OCI-LY1 (cell line): ENCODE results near the gene MPHOSPH8.

Experiments
- H2AFZ ChIP-seq: fragments of 200-600 bp; sonication (generic), shearing (Covaris generic); 2 replicates; pipeline ENCODE4 v1.6.0; 2014; ENCODE audit warnings: antibody characterized with exemption, mild to moderate bottlenecking, low read length
- H3F3A ChIP-seq: fragments of 200-600 bp; sonication (generic), shearing (Covaris generic); 2 replicates; pipeline ENCODE4 v1.6.0; 2014; ENCODE audit warnings: mild to moderate bottlenecking, antibody characterized with exemption, low read length, moderate library complexity; ENCODE audit not compliant: insufficient read depth
- H3K27ac ChIP-seq: fragments of 200-600 bp; sonication (generic); 2 replicates; pipeline ENCODE4 v1.5.1; 2014; ENCODE audit warnings: low read length, mixed run types, mild to moderate bottlenecking, low read depth; ENCODE audit not compliant: poor library complexity, severe bottlenecking
- H3K27me3 ChIP-seq: fragments of 200-600 bp; sonication (generic); 2 replicates; pipeline ENCODE4 v1.6.0; 2014; ENCODE audit warnings: antibody characterized with exemption, mild to moderate bottlenecking, low read length, moderate library complexity; ENCODE audit not compliant: insufficient read depth
- H3K36me3 ChIP-seq: fragments of 200-600 bp; sonication (generic); 2 replicates; pipeline ENCODE4 v1.6.1; 2014; ENCODE audit warnings: mild to moderate bottlenecking, antibody characterized with exemption, low read length, moderate library complexity, mixed read lengths; ENCODE audit not compliant: insufficient read depth
- H3K4me1 ChIP-seq: fragments of 200-600 bp; sonication (generic); 2 replicates; pipeline ENCODE4 v1.5.1; 2014; ENCODE audit warnings: mild to moderate bottlenecking, low read length, moderate library complexity; ENCODE audit not compliant: insufficient read depth, severe bottlenecking
- H3K4me2 ChIP-seq: fragments of 200-600 bp; sonication (generic), shearing (Covaris generic); 2 replicates; pipeline ENCODE4 v1.6.1; 2014; ENCODE audit warnings: low read length
- H3K4me3 ChIP-seq: fragments of 200-600 bp; sonication (generic); 2 replicates; pipeline ENCODE4 v1.5.1; 2014; ENCODE audit warnings: low read length, low read depth, mild to moderate bottlenecking, mixed read lengths; ENCODE audit not compliant: poor library complexity, severe bottlenecking
- H3K79me2 ChIP-seq: fragments of 200-600 bp; shearing (Covaris generic); 2 replicates; pipeline ENCODE4 v1.6.1; 2016; ENCODE audit warnings: mixed run types, low read length, mixed read lengths; ENCODE audit not compliant: insufficient read depth
- H3K9ac ChIP-seq: fragments of 200-600 bp; sonication (generic), shearing (Covaris generic); 2 replicates; pipeline ENCODE4 v1.6.1; 2014; ENCODE audit warnings: mild to moderate bottlenecking, low read length, mixed read lengths
- H3K9me2 ChIP-seq: fragments of 200-600 bp; sonication (generic), shearing (Covaris generic); 2 replicates; pipeline ENCODE4 v1.6.1; 2014; ENCODE audit warnings: low read depth, mild to moderate bottlenecking, low read length, mixed read lengths
- H3K9me3 ChIP-seq: fragments of 200-600 bp; shearing (Covaris generic); 2 replicates; pipeline ENCODE4 v1.6.1; 2014; ENCODE audit warnings: low read length, mixed read lengths
- H4K20me1 ChIP-seq: fragments of 200-600 bp; sonication (generic), shearing (Covaris generic); 2 replicates; pipeline ENCODE4 v1.6.0; 2016; ENCODE audit warnings: mild to moderate bottlenecking, low read length; ENCODE audit not compliant: insufficient read depth
- EZH2 ChIP-seq: fragments of 200-600 bp; sonication (generic), shearing (Covaris generic); IDR thresholded peaks from 2 replicates; pipeline ENCODE4 v1.8.0; 2017; ENCODE audit warnings: borderline replicate concordance, mixed run types, mild to moderate bottlenecking, antibody characterized with exemption, low read length, moderate library complexity, mixed read lengths
- TF ChIP-seq, protein P1 (sequence below): fragments of 200-600 bp; sonication (generic), shearing (Covaris generic); IDR thresholded peaks from 2 replicates; pipeline ENCODE4 v1.5.1; 2017; ENCODE audit warnings: mild to moderate bottlenecking, antibody characterized with exemption, low read length, moderate library complexity, mixed read lengths

The MPHOSPH8 gene

DNA sequence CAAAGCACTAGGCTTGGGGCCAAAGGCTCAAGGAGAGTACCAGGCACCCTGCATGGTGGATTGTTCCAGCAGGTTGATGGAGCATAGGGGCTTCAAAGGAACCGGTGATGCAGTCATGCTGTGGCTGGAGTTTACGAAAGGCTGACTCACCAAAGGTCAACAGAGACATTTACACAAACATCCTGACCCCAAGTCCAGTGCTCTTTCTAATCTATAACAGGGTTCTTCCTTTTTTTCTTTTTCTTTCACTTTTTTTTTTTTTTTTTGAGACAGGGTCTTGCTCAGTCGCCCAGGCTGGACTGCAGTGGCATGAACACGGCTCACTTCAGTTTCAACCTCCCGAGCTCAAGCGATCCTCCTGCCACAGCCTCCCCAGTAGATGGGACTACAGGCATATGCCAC is 36.5 kb upstream of the MPHOSPH8 start:
- Histone ChIP-seq H4K20me1 (no peaks in the 10 kb centered on the region), H3K4me2 (no peak overlapping the region), H3K4me3 (no peak overlapping the region), H3K36me3 (no peaks in the 10 kb centered on the region), H3K9me3 (no peaks in the 10 kb centered on the region), H3K79me2 (no peaks in the 10 kb centered on the region), H3F3A (no peaks in the 10 kb centered on the region), H3K27me3 (no peaks in the 10 kb centered on the region), H3K9ac (no peak overlapping the region), H3K27ac (no peak overlapping the region), H2AFZ (no peak overlapping the region), H3K4me1 (peaks cover 6% of the 10 kb centered on the region), H3K9me2 (no peaks in the 10 kb centered on the region)
- TF ChIP-seq, protein P1, sequence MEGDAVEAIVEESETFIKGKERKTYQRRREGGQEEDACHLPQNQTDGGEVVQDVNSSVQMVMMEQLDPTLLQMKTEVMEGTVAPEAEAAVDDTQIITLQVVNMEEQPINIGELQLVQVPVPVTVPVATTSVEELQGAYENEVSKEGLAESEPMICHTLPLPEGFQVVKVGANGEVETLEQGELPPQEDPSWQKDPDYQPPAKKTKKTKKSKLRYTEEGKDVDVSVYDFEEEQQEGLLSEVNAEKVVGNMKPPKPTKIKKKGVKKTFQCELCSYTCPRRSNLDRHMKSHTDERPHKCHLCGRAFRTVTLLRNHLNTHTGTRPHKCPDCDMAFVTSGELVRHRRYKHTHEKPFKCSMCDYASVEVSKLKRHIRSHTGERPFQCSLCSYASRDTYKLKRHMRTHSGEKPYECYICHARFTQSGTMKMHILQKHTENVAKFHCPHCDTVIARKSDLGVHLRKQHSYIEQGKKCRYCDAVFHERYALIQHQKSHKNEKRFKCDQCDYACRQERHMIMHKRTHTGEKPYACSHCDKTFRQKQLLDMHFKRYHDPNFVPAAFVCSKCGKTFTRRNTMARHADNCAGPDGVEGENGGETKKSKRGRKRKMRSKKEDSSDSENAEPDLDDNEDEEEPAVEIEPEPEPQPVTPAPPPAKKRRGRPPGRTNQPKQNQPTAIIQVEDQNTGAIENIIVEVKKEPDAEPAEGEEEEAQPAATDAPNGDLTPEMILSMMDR = no peak
- no peak for TF ChIP-seq EZH2

- Histone ChIP-seq H3K36me3 (no peaks in the 10 kb centered on the region), H3F3A (no peaks in the 10 kb centered on the region), H3K4me3 (no peak overlapping the region), H4K20me1 (no peaks in the 10 kb centered on the region), H3K9me3 (no peaks in the 10 kb centered on the region), H3K4me1 (peaks cover 11% of the 10 kb centered on the region), H3K9me2 (no peaks in the 10 kb centered on the region), H3K9ac (no peak overlapping the region), H2AFZ (no peak overlapping the region), H3K4me2 (no peak overlapping the region), H3K79me2 (no peaks in the 10 kb centered on the region), H3K27ac (no peak overlapping the region), H3K27me3 (no peaks in the 10 kb centered on the region; the same call in 1 of the 2 replicates)
- TF ChIP-seq EZH2 = no peak
- TF ChIP-seq, protein P1 = no peak
Observed at GRCh38 chr13:19597523-19597922, 35.9 kb upstream of the MPHOSPH8 start.

- Histone ChIP-seq H3K4me1 (peaks cover 13% of the 10 kb centered on the region), H3K27me3 (no peaks in the 10 kb centered on the region; the same call in 1 of the 2 replicates), H4K20me1 (no peaks in the 10 kb centered on the region), H3F3A (no peaks in the 10 kb centered on the region), H3K9ac (peak overlapping the region; percentile 73), H3K9me2 (no peaks in the 10 kb centered on the region), H3K4me2 (peak overlapping the region; percentile 90), H3K4me3 (peak overlapping the region; percentile 62), H3K27ac (no peak overlapping the region), H3K79me2 (no peaks in the 10 kb centered on the region), H3K36me3 (peaks cover 8% of the 10 kb centered on the region; the same call in 1 of the 2 replicates), H3K9me3 (0 out of 2 replicates have a peak, but pooled peaks cover 6% of the 10 kb centered on the region), H2AFZ (no peak overlapping the region)
- TF ChIP-seq, protein P1 = peak; percentile 26
- no peak for TF ChIP-seq EZH2
Observed at GRCh38 chr13:19601749-19602725, 31.4 kb upstream of the MPHOSPH8 start.
